Esophagus squamous epithelium (tissue), 4 donors: ENCODE data around the gene CEP112.

ENCODE experiments used
- CTCF ChIP-seq, 6 experiments: fragments of 450-650 bp in 4 of 6; fragments of 200-600 bp in 2 of 6; sonication (generic) in 2 of 6; IDR thresholded peaks; one replicate each; pipeline ENCODE4 v1.5.1; 2016 to 2019; ENCODE audit warnings: antibody characterized with exemption in 6 of 6, mild to moderate bottlenecking in 4 of 6, moderate library complexity in 4 of 6
- POLR2A ChIP-seq, 4 donors: fragments of 450-650 bp; IDR thresholded peaks; one replicate each; pipeline ENCODE4 v1.6.1; 2017; ENCODE audit warnings: antibody characterized with exemption in 4 of 4, mild to moderate bottlenecking in 4 of 4, moderate library complexity in 3 of 4

DNA sequence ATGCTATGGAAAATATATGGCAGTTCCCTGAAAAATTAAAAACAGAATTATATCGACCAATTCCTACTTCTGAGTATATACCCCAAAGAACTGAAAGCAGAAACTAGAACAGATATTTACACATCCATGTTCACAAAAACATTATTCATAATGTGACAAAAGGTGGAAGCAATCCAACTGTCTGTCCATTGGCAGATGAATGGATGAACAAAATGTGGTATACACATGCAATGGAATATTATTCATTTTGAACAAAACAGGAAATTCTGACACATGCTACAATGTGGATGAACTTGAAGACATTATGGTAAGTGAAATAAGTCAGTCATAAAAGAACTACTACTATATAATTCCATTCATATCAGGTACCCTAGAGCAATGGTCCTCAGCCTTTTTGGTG lies 367.0 kb downstream of the CEP112 start:
- no peak for TF ChIP-seq POLR2A (IDR thresholded peaks at IDR 0.05)
- TF ChIP-seq CTCF (IDR thresholded peaks at IDR 0.05) = no peak
